ENCODE results near the gene GABPB2.
A peak's percentile ranks its signal among the peaks of the same experiment; 100 is the strongest.

The GABPB2 gene

DNA sequence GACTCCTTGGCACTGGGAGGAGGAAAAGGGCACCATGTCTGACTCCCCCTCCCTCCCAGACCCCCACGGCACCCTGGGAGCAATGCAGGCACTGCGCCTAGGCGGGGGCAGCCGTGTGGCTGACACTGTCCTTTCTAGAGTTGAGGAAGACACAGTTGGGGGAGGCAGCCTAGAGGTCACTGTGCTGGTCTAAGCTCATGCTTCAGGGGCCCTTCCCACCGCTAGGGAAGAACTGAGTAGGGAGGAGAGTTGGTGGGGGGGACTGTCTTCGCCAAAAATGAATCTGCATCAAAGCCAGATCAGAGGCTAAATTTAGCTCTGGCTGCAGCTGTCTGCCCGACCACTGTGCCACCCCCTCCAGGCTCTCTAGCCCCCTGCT is 72.5 kb downstream of the GABPB2 start:
- no peak for DNase-seq (ENCODE audit: low spot score)
- TF ChIP-seq, protein P1, sequence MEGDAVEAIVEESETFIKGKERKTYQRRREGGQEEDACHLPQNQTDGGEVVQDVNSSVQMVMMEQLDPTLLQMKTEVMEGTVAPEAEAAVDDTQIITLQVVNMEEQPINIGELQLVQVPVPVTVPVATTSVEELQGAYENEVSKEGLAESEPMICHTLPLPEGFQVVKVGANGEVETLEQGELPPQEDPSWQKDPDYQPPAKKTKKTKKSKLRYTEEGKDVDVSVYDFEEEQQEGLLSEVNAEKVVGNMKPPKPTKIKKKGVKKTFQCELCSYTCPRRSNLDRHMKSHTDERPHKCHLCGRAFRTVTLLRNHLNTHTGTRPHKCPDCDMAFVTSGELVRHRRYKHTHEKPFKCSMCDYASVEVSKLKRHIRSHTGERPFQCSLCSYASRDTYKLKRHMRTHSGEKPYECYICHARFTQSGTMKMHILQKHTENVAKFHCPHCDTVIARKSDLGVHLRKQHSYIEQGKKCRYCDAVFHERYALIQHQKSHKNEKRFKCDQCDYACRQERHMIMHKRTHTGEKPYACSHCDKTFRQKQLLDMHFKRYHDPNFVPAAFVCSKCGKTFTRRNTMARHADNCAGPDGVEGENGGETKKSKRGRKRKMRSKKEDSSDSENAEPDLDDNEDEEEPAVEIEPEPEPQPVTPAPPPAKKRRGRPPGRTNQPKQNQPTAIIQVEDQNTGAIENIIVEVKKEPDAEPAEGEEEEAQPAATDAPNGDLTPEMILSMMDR (IDR thresholded peaks at IDR 0.05; ENCODE audit: extremely low read depth, missing control alignments), result no peak

DNA sequence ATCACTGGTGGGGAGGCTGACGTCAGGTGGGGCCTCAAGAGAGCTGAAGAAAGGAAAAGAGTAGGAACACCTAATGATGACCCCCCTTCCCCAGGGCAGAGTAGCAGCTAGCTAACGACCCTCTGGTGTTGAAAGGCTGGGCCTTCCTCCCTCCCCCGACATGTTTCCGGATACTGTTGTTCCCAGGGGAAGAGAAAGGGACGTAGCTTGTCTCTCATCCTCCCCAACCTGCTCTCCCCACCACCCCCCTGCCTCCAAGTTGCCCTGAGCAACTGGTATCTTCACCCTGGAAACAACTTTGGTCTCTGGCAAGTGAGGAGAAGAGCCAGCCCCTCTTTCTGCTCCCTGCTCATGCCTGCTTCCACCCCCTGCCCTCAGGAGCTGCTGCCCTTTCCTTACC is 73.4 kb downstream of the GABPB2 start:
- TF ChIP-seq, protein P1 (IDR thresholded peaks at IDR 0.05; ENCODE audit: extremely low read depth, missing control alignments), result no peak
- DNase-seq (ENCODE audit: low spot score), result no peak

- TF ChIP-seq, protein P1 (IDR thresholded peaks at IDR 0.05; ENCODE audit: extremely low read depth, missing control alignments), result no peak
- no peak for DNase-seq (ENCODE audit: low spot score)
Observed at GRCh38 chr1:151144474-151145303, 74.1 kb downstream of the GABPB2 start.

DNA sequence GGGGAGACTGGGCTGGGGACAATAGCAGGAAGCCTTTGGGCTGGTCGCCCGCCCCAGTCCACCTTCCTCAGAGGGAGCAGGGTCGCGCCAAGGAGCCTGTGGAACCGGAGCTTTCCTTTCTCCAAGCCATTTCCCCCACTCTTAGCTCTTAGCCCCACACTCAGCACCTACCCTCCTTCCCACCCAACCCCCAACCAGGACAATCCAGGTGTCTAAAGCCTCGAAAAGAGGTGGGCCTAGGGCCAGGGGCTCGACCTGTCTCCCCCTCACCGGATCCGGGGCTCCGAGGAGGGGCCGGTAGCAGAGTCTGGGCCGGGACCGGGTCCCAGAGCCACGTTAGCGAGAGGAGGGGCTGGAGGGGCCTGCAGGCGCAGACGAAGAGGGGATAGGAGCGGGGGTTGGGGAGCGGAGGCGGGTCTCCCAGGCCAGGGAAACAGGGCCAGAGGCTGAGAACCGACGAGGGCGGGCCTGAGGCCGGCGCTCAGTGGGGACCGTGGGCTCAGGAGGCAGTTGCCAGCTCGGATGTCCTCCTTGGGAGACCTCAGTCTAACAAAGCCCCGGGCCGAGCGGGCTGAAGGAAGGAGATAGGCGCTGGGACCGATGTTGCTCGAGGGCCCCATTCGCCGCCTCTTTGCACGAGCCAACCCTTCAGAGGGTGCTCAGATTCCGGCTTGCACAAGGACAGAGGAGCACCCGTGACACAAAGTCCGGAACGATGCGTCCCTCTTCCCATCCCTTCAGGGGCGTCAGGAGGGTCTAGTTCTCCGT is 74.9 kb downstream of the GABPB2 start:
- TF ChIP-seq, protein P1 (IDR thresholded peaks at IDR 0.05; ENCODE audit: extremely low read depth, missing control alignments), result no peak
- no peak for DNase-seq (ENCODE audit: low spot score)

DNA sequence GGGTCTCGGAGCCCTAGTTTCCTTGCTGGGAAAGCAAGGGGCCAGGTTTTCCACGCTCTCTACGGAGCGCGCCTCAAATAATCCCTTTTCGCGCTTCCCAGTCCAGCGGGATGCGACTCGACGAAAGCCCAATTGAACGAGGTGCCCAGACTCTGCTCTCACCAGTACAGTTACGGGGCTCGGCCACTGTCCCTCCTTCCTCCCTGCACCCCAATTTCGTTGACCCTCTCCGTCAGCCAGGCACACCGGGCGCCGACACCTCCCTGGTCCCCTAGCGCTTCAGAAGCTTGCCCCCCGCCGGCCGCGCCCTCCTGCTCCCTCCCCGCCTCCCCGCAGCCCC is 75.5 kb downstream of the GABPB2 start:
- TF ChIP-seq, protein P1 (IDR thresholded peaks at IDR 0.05; ENCODE audit: extremely low read depth, missing control alignments), result no peak
- no peak for DNase-seq (ENCODE audit: low spot score)

DNA sequence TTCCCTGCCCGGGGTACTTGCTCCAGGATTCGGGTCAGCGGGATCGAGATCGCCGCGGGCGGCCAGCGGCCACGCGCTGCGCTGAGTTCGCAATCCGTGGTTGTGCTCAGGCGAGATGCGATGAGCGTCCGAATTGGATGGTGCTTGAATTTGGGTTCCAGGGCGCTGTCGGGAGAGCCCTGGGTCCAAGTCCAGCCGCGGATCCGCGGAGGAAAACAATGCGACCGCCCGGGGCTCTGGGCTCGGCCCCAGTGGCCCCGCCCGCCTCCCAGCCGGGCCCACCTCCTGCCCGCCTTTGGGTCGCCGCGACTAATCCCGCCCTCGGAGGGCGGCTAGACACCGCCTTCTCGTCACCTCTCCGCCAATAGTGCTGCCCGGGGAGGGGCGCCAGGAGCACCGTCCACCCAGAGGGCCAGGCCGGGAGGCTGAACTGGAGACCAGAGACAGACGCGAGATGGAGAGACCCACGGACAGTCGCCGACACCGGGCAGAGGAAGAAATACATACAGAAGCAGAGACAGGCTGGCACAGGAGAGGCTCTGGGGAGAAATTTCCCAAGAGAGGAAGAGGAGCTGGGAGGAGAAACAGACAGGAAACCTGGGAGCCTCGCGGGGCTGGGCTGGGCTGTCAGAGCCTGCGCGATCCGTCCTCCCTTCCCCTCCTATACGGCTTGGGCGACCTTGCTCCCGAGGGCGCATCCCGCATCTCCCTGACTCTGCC is 76.0 kb downstream of the GABPB2 start, which contains the start of gene SEMA6C:
SEMA6C (minus strand) TSS at position 220 of the 720 bp plus-strand sequence. CDS start 4,010 bp downstream, outside the sequence.
- DNase-seq (ENCODE audit: low spot score), result peak; percentile 94
- TF ChIP-seq, protein P1 (IDR thresholded peaks at IDR 0.05; ENCODE audit: extremely low read depth, missing control alignments), result no peak
